Brain pericyte (primary cell): ENCODE data around the gene ZNF385B.

Experiments used
- DNase-seq: peaks from one replicate; pipeline ENCODE4 v3.0.0-alpha.2; 2012; ENCODE audit warnings: low read depth, low spot score

Gene ZNF385B

DNA sequence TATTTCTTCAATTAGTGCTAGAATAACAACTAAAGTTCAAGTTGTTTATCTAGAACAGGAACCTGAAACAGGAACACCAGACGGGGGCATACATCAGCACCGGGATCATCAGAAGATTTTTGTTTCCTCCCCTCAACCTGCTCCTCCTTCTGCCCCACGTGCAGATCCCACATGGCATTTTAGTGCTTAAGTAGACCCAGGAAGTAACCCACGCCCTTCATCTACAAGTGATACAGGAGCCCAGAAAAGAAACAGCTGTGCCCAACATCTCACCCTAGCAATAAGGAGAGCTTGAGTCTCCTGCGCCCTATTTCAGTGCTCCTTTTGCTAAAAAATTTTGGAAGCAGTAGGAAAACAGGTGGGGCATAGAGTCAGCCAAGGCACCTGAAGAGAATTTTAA lies 5.2 kb downstream of the ZNF385B start:
- no peak for DNase-seq

DNA sequence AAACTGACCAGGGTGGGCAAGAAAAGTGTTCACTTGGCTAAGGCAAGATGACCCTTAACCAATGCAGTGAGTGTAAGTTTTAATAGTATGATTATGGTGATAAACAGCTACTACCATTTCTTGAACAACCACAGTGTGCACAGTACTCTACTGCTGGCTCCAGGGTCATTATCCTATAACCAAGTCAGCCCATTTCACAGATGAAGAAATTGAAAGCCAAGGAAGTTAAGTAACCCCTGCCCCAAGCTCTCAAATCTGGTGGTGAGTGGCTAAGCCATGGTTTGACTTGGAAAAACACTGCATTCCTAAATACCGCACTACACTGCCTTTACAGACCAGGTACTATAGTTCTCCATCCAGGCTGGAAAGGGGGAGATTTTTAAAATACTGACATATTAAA lies 5.7 kb downstream of the ZNF385B start:
- no peak for DNase-seq

DNA sequence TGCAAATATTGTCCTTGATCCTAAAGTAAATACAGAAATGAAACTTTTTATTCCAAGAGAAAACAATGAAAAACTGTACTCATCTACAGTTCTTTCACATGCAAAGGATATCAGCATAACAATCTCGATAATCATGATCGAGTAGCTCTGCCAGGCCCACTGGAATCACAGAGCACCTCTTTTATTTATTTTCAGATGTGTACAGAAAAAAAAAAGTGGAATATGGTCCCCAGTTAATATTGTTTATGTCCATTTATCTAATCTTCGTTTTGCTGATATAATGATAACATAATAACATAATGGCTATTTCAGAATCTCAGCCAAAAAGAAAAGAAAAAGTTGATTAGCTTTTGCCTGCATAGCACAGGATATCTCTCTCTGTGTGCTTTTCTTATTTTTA lies 6.5 kb downstream of the ZNF385B start:
- no peak for DNase-seq

DNA sequence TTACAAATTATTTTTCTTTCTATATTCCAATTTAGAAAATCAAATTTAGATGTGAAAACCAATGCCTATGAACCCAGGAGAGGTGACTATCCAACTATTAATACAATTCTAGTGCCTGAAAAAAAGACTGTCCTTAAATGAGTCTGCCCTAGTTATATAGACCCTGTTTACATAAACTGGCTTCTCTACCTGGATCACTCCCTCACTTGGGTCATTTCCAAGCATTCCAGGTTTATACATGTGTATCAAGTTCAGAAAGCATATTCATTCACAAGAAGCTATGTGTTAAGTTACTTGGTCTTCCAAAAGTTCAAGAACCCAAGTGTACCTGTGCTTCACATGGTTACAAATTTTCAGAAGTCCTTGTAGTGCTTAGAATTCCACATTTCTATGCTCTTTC lies 8.3 kb downstream of the ZNF385B start:
- DNase-seq: no peak

DNA sequence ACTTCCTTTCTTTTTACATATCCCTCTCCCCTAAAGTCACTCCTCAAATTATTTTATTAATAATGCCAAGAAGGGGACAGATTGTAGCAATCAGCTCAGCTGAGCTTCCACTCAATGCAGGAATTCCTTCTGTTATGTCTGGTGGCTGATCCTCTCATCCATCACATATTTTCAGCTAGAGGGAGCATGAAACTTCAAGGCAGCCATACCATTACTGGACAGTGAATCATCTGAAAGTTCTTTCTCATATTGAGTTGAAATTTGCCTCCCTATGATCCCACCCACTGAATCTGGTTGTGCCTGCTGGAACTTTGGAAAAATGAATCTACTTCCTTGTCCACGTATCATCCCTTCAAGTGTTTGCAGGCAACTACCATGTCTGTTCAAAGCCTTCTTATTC lies 11.2 kb downstream of the ZNF385B start:
- DNase-seq: no peak

DNA sequence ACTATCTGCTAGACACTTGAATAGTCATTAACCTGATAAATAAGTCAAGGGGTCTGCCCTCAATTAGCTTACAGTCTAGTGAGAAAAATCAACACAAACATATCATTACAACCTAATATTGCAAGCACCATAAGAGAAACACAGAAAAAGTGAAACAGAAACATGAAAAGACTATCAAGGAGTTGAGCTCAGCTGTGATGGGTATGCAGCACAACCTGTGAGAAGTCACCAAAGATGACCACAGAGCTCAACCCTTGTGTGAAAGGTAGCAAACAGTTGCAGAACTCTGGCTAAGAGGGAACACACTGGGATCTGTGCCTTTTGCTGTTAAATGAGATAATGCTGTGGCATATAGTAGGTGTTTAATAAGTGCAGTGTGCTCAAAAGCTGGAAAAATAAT lies 11.7 kb downstream of the ZNF385B start:
- no peak for DNase-seq

DNA sequence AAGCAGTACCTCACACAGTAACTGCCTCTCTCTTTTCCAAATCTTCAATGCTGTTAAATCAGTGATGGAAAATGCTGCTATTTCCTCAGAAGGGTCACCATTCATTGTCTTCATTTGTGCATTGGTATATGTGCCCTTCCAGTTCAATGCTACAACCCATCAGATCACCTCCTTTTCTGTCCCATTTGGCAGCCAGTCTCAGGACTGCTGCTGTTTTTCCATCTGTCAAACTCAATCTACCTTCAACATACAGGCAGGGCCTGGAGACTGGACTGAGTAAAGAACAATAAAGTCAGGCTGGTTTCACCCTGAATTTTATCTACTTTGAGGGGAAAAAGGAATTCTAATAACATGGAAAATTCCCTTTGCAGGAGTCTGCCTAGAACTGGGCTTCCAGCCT lies 17.9 kb downstream of the ZNF385B start:
- DNase-seq: no peak

DNA sequence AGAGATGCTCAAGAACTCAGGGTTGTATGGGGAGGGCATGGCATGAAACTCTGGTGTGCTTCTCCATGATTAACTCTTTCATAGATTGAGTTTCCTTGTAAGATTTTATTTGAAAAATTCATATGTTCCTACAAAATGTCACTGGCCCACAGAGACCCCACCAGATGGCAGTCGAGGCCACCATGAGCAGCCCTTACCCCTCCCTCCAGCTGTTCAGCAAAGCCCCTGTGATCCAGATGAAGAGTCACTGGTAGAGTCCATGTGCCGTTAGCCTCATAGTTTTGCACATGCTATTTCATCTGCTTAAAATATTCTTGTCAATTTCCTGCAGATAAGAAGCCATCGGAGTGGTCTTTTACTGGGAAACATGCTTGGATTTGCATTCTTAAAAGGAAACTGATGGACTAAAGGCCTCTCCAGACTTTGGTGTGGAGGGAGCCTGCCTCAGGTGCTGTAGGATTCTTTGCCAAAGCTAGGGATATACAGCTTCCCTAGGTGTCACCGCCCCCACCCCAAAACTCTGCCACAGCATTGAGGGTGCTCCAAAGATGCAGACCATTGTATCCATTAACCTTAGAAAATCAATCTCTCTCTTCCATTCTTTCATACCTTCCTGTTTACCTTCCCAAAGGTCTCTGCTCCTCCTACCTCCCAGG lies 18.8 kb downstream of the ZNF385B start:
- no peak for DNase-seq

DNA sequence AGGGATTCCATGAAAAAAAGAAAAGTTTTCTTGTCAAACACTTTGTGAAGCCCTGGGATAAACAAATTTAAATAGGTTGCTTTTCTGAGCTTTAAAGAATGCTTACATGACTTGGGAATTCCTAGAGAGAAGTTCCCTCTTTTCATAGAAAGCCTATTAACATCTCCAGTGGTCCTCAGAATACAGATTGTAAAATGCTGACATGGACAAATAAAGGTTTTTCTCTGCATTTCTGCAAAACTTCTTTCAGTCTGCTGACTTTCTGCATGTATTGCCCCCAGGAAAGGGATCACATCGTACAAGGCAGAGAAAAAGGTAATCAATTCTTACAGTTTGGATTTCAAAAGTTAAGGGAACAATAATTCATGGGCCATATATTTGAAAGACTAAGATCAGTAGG lies 20.6 kb downstream of the ZNF385B start:
- DNase-seq: no peak

DNA sequence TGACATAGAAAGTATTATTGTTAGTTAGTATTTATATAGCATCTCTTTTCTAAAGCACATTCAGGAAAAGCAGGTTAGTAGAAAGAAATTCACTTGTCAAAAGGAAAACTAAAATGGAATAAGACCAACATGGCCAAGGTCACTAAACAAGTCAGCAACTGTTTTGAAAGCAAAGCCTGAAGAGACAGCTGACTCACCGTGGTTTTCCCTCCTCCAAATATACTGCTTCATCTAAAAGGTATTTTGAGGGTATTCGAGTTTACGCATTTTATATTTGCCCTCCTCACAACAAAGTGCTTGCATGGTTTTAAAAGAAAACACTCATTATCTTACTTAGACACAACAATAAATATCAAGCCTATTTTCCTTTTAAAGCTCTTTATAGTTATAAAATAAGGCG lies 24.0 kb downstream of the ZNF385B start:
- DNase-seq: peak; percentile 7

DNA sequence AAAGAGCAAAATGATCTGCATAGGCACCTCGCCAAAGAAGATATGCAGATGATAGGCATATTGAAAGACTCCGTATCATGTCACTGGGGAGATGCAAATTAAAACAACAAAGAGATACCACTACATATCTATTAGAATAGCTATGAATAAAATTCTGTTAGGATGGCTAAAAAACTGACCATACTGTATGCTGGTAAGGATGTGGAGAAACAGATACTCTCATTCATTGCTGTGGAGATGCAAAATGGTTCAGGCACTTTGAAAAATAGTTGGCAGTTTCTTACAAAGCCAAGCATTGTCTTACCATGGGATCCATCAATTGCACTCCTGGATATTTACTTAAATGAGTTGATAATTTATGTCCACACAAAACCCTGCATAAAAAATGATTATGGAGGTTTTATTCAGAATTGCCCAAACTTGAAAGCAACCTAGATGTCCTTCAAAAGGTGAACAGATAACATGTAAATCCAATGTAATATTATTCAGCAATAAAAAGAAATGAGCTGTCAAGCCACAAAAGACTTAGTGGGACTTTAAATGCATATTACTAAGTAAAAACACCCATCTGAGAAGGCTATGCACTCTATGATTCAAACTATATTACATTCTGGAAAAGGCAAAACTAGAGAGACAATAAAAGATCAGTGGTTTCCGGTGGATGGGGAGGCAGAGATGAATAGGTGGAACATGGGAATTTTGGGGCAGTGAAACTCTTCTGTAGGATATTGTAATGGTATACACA lies 31.2 kb downstream of the ZNF385B start:
- no peak for DNase-seq

DNA sequence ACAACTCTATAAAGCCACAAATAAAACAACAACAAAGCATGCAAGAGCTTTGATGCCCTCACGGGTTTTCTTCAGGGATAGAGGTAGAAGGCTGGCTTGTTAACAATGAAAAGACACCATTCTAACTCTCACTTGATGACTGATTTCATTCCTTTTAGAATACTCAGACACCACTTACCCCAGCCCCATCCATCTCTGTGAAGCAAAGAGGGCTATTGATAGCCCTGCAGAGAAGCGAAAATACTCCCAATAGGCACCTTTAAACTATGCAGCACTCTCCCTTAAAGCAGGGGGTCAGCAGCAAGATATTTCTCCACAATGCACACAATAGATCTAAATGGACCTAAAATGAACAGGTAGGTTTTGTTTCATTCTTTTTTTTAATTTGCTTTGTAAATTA lies 35.1 kb downstream of the ZNF385B start:
- no peak for DNase-seq

DNA sequence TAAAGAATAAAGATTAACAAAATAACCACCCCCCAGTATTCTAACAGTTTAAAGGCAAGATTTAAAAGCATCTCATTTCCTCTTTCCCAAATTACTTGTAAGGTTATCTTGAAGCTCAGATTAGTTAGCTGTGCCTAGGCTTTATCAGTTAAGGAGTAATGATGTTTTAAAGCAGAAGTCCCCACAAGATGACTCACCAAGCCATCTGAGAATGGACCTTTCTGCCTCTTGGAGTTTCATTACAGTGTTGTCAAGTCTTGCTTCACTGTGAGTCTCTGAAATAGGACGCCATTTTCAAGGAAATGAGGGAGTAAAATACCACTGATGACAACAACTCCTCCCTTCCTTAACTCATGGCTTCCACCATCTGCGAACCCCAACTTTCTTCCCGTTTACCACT lies 35.9 kb downstream of the ZNF385B start:
- no peak for DNase-seq

DNA sequence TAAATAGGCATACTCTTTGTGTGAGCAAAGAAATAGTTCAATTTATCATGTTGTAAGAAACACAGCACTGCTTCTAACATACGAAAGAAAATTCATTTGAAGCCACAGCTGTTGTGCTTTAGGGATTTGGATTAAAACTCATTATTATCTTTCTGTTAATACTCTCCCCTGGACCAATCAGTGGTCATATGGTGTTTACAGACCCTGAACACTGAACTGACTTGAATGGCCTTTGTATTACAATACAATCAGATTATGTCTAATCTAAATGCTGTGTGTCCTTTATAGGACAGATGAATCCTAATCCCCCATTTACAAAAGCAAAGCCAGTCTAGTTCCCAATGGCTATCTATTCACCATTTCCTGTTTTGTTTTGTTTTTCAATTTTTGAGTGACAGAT lies 36.5 kb downstream of the ZNF385B start:
- no peak for DNase-seq

DNA sequence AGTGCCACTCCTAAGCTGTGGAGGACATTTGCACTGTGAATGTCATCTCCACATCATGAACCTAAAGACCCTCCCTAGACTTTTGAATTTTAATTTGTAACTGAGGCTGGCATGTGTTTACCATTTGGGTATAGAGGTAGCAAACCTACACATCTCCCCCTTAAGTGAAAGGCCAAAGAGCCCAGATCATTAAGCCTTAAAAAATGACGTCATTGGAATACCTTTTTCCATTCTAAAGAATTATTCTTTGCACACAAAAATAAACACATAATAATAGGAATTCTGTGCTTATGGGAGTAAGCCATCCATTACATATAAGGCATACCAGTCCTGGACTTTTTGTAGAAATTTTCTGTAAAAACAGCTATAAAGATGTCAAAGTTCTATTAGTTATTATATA lies 38.9 kb downstream of the ZNF385B start:
- no peak for DNase-seq

DNA sequence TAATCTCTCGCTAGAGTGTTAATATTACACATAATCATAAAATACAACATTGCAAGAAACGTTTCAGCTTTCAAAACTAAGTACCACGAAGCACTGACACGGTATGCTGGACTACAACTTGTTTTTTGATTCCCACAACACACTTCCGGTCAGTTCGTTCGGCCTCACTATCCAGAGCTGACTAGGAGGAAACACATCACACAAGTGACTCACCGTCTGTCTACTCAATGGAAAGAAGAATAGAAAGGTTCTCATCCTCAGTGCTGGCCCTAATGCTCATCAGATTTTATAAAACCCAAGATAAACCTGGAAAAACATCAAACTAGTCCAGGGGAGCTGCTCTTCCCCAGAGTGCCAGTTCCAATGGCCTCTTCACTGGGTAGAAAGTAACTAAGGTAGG lies 42.9 kb downstream of the ZNF385B start:
- no peak for DNase-seq

DNA sequence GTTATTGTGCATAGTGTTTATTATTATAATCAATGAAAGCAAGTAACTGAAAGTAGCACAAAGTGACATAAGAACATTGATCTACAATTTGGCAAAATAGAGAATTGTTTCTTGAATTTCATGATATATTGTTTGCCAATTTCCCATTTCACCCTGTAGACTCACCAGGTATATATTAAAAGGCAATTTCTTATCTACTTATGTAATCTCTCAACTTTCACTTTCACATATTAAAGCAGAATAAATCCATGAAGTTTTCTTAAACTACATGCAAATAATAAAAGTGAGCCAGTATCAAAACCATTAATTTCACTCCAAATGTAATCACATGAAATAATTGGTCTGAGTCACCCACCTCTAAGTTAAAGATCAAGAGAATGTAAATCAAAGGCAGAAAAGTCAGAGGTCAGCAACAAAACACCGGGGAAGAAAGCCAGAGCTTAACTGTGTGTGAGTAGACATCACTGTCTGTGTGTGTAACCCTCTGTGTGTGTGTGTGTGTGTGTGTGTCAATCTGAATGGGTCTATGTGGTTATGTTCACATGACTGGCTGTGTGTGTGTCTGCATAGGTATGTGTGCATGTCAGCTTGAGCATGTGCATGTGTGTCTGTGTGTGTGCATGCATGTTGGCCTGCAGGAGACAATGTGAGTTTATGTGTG lies 44.1 kb downstream of the ZNF385B start:
- DNase-seq: no peak

DNA sequence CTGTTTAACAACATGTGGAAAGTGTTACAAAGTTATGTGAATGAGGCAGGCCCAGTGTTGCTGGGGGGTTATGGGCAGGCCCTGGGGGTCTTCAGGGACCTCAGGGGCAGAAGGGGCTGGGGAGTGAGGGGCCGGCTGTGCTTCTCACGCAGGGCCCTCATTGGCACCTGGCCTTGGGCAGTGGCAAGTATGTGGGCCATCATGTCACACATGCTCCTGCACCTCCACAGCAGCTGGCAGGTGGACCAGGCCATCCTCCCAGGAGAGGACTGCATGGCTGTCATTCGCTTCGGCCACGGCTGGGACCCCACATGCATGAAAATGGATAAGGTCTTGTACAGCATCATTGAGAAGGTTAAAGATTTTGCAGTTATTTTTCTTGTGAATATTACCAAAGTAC lies 47.4 kb downstream of the ZNF385B start:
- DNase-seq: no peak

DNA sequence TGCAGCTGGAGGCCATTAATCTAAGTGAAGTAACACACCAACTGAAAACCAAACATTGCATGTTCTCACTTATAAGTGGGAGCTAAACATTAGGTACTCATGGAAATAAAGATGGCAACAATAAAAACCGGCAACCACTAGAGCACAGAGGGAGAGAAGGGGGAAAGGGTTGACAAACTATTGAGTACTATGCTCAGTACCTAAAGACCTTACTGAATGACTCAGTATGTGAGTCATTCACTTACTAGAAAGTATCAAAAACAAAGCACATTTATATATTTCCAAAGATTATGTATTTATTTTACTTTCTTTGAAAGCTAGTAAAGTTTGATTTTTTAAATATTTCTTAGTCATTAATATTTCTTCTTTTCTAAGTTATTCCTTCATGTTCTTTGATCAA lies 48.9 kb downstream of the ZNF385B start:
- DNase-seq: no peak

DNA sequence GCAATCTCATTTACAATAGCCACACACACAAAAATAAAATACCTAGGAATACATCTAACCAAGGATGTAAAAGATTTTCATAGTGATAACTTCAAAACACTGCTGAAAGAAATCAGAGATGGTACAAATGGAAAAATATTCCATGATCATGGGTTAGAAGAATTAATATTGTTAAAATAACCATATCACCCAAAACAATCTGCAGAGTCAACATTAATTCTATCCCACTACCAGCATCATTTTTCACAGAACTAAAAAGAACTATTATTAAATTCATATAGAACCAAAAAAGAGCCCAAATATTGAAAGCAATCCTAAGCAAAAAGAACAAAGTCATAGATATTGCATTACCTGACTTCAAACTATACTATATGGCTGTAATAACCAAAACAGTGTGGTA lies 50.4 kb downstream of the ZNF385B start:
- no peak for DNase-seq

DNA sequence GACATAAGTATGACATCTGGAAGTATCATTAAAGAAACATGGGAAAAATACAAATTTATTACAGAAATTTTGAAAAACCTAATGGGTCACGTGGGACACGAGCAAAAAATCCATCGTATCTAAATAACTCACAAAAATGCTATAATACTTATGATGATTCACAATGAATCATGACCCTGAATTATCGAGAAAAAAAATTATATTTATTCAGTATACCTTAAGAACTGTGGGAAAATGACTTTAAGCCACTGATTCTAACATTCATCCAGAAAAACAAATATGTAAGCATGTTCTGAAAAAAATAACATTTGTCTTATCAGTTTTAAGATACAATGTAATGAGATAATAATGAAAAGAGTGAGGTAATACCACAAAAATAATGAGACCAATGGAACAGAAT lies 51.8 kb downstream of the ZNF385B start:
- DNase-seq: no peak

DNA sequence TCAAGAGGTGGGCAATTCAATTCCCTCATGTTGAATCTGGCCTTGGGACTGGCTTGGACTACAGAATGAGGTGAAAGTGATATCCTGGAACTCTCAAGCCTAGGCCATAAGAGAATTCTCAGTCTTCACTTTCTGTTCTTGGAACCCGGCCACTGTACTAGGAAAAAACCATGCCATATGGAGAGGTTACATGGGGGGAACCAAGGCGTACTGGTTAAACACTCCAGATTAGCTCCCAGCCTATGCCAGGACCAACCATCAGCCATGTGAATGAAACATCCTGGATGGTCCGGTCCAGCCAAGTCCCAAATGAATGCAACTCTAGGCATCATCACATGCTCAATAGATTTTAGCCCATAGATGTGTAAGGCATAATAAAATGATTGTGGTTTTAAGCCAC lies 56.4 kb downstream of the ZNF385B start:
- DNase-seq: no peak

DNA sequence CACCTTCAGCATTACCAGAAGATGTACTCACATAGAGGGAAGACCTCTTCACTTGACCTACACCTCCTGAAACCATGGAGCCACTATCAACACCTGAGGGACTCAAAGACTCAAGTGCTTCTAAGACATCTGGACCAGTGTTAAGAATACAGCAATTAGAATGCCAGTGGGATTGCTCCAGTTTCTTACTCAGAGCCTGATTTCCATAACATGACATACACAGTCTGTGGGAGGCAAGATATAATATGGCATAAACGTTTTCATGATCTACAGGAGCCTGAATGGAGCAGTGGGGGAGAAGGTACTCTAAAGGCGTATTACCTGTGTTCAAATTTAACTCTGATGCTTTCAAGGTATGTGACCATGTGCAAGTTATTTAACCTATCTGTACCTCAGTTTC lies 57.2 kb downstream of the ZNF385B start:
- no peak for DNase-seq
